GM12872 (cell line): Measurements from ENCODE around the gene UGT2A3.

Experiments
- CTCF ChIP-seq: IDR thresholded peaks from 3 replicates; pipeline ENCODE4 v1.5.1; 2011; ENCODE audit warnings: low read depth, mild to moderate bottlenecking, low read length, moderate library complexity; ENCODE audit not compliant: insufficient read depth

Gene UGT2A3

DNA sequence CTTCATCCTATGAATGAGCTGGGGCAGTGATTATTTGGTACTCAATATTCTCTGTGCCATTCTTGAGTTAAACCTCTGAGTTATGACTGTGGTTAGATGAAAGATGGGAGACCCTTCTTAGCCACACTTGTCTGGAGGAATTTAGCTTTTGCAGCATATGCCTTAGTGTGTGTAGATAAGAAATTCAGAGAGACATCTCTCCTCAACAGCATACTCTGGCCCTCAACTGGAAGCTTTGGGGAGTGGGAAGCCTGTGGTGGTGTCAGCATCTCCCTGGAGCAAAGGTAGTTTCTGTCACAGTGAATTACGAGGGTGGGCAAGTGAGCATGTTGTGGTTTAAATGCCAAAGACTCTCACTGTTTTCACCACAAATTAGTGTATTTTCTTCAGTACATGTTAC, 58.7 kb downstream of the UGT2A3 start:
- no peak for TF ChIP-seq CTCF

- no peak for TF ChIP-seq CTCF
Observed at GRCh38 chr4:68891678-68892077, 59.9 kb downstream of the UGT2A3 start.

GRCh38 chr4:68885545-68885944, 66.1 kb downstream of the UGT2A3 start:
- TF ChIP-seq CTCF, result no peak

- no peak for TF ChIP-seq CTCF
Observed at GRCh38 chr4:68883870-68884269, 67.7 kb downstream of the UGT2A3 start.
